ENCODE results near the gene FCHSD2.
"Not testable (repeated sequence)": the region's sequence is repeated elsewhere in the genome, so short reads cannot be mapped to it uniquely, and the experiment has no call there.

The FCHSD2 gene

GRCh38 chr11:73030130-73030529 lies 112.0 kb downstream of the FCHSD2 start:
- FAIRE-seq (no peak), DNase-seq (ENCODE audit: insufficient read length, low spot score) (no peak)
- TF ChIP-seq POLR2AphosphoS5 (IDR thresholded peaks at IDR 0.05; ENCODE audit: low read depth, low read length) (no peak), SPI1 (IDR thresholded peaks at IDR 0.05; ENCODE audit: low read depth, low read length) (no peak), PAX5 (IDR thresholded peaks at IDR 0.05; ENCODE audit: insufficient read depth, low read length, severe bottlenecking) (no peak), POLR2A (IDR thresholded peaks at IDR 0.05; ENCODE audit: low read depth, low read length) (no peak), TAF1 (IDR thresholded peaks at IDR 0.05; ENCODE audit: low read depth, low read length) (no peak), POU2F2 (IDR thresholded peaks at IDR 0.05; ENCODE audit: low read depth, low read length) (no peak)

DNA sequence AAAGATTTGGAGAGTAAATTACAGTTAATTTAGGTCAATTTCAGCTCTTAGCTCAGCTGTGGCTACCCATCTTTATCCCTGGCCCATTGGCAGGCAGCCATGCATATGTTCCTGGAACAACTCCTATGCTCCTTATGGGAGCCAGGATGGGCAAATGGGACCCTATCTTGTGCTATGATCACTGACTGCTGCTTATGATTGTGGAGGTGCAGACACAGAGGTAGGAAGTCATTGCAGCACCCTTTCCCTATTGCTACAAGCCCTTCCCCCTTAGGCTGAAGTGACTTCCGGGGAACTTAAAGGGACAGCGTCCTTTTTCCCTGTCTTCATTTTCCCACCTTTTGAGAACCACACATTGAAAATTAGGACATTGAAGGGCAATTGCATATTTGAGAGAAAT lies 112.7 kb downstream of the FCHSD2 start:
- DNase-seq (ENCODE audit: insufficient read length, low spot score) (no peak), FAIRE-seq (peak; percentile 38)
- TF ChIP-seq PAX5 (IDR thresholded peaks at IDR 0.05; ENCODE audit: insufficient read depth, low read length, severe bottlenecking), result no peak
- no peak for TF ChIP-seq POLR2AphosphoS5 (IDR thresholded peaks at IDR 0.05; ENCODE audit: low read depth, low read length)
- no peak for TF ChIP-seq SPI1 (IDR thresholded peaks at IDR 0.05; ENCODE audit: low read depth, low read length)
- no peak for TF ChIP-seq POU2F2 (IDR thresholded peaks at IDR 0.05; ENCODE audit: low read depth, low read length)
- TF ChIP-seq TAF1 (IDR thresholded peaks at IDR 0.05; ENCODE audit: low read depth, low read length), result no peak
- TF ChIP-seq POLR2A (IDR thresholded peaks at IDR 0.05; ENCODE audit: low read depth, low read length), result no peak

DNA sequence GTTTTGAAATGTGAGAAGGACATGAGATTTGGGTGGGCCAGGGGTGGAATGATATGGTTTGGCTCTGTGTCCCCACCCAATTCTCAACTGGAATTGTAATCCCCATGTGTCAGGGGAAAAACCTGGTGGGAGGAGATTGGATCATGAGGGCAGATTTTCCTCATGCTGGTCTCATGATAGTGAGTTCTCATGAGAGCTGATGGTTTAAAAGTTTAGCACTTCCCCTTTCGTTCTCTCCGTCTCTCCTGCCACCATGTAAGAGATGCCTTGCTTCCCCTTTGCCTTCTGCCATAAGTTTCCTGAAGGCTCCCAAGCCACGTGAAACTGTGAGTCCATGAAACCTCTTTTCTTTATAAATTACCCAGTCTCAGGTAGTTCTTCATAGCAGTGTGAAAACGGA lies 113.5 kb downstream of the FCHSD2 start:
- FAIRE-seq, result no peak
- TF ChIP-seq POU2F2 (IDR thresholded peaks at IDR 0.05; ENCODE audit: low read depth, low read length) (no peak), POLR2AphosphoS5 (IDR thresholded peaks at IDR 0.05; ENCODE audit: low read depth, low read length) (no peak), TAF1 (IDR thresholded peaks at IDR 0.05; ENCODE audit: low read depth, low read length) (no peak), POLR2A (IDR thresholded peaks at IDR 0.05; ENCODE audit: low read depth, low read length) (no peak), SPI1 (IDR thresholded peaks at IDR 0.05; ENCODE audit: low read depth, low read length) (peak; percentile 68), PAX5 (IDR thresholded peaks at IDR 0.05; ENCODE audit: insufficient read depth, low read length, severe bottlenecking) (no peak)
- no peak for DNase-seq (ENCODE audit: insufficient read length, low spot score)

GRCh38 chr11:73027840-73028239 lies 114.3 kb downstream of the FCHSD2 start:
- not testable (repeated sequence) for FAIRE-seq

GRCh38 chr11:73024639-73025038 lies 117.5 kb downstream of the FCHSD2 start:
- TF ChIP-seq TAF1 (IDR thresholded peaks at IDR 0.05; ENCODE audit: low read depth, low read length), result no peak
- TF ChIP-seq POU2F2 (IDR thresholded peaks at IDR 0.05; ENCODE audit: low read depth, low read length), result no peak
- no peak for TF ChIP-seq POLR2AphosphoS5 (IDR thresholded peaks at IDR 0.05; ENCODE audit: low read depth, low read length)
- FAIRE-seq, result no peak
- DNase-seq (ENCODE audit: insufficient read length, low spot score), result no peak

More at GRCh38 chr11:73027840-73028239, 114.3 kb downstream of the FCHSD2 start:
- not testable (repeated sequence) for DNase-seq (ENCODE audit: insufficient read length, low spot score)

DNA sequence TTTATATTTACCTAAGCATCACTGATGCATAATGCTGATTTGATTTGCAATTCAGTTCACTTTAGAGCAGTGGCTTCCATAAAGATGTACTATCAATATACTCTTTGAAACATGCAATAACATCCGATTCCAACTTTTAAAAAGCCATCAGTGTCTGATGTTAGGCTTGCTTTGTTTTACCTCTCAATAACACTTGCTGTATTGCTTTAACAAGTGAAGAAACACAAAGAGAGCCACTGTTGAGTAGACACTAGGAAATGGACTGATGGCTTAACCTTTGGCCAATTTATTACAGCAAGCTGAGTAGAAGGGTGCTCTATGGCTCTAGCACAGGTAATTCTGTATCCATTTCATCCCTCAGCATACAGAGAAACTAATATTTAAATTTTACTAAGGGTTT lies 122.1 kb downstream of the FCHSD2 start:
- TF ChIP-seq POLR2AphosphoS5 (IDR thresholded peaks at IDR 0.05; ENCODE audit: low read depth, low read length) (no peak), TAF1 (IDR thresholded peaks at IDR 0.05; ENCODE audit: low read depth, low read length) (no peak), SPI1 (IDR thresholded peaks at IDR 0.05; ENCODE audit: low read depth, low read length) (no peak), POU2F2 (IDR thresholded peaks at IDR 0.05; ENCODE audit: low read depth, low read length) (no peak), PAX5 (IDR thresholded peaks at IDR 0.05; ENCODE audit: insufficient read depth, low read length, severe bottlenecking) (no peak), POLR2A (IDR thresholded peaks at IDR 0.05; ENCODE audit: low read depth, low read length) (no peak)
- FAIRE-seq (no peak), DNase-seq (ENCODE audit: insufficient read length, low spot score) (no peak)

DNA sequence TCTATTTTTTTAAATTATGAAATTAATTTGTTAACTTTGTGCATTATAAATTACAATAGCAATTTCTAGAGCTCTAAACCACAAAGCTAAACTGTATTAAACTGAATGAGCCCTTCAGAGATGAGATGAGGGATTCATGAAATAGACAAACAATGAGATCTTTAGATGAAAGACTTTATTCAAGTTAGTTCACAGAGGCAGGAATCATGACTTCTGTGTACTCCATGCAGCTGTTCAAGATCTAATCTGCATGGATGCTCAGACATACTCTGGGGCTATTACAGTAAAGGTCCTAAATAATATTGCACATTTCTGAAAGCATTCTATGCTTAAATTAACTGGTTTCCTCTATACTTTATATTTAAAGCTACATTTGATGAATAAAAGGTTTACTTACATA lies 122.7 kb downstream of the FCHSD2 start:
- FAIRE-seq (peak; percentile 68), DNase-seq (ENCODE audit: insufficient read length, low spot score) (no peak)
- TF ChIP-seq POLR2A (IDR thresholded peaks at IDR 0.05; ENCODE audit: low read depth, low read length) (no peak), POLR2AphosphoS5 (IDR thresholded peaks at IDR 0.05; ENCODE audit: low read depth, low read length) (no peak), TAF1 (IDR thresholded peaks at IDR 0.05; ENCODE audit: low read depth, low read length) (no peak), PAX5 (IDR thresholded peaks at IDR 0.05; ENCODE audit: insufficient read depth, low read length, severe bottlenecking) (no peak), POU2F2 (IDR thresholded peaks at IDR 0.05; ENCODE audit: low read depth, low read length) (no peak), SPI1 (IDR thresholded peaks at IDR 0.05; ENCODE audit: low read depth, low read length) (no peak)

- DNase-seq (ENCODE audit: insufficient read length, low spot score) (no peak), FAIRE-seq (peak; percentile 76)
- TF ChIP-seq SPI1 (IDR thresholded peaks at IDR 0.05; ENCODE audit: low read depth, low read length), result no peak
- no peak for TF ChIP-seq POLR2A (IDR thresholded peaks at IDR 0.05; ENCODE audit: low read depth, low read length)
- TF ChIP-seq PAX5 (IDR thresholded peaks at IDR 0.05; ENCODE audit: insufficient read depth, low read length, severe bottlenecking), result no peak
- TF ChIP-seq POU2F2 (IDR thresholded peaks at IDR 0.05; ENCODE audit: low read depth, low read length), result no peak
- TF ChIP-seq POLR2AphosphoS5 (IDR thresholded peaks at IDR 0.05; ENCODE audit: low read depth, low read length), result no peak
- TF ChIP-seq TAF1 (IDR thresholded peaks at IDR 0.05; ENCODE audit: low read depth, low read length), result no peak
Observed at GRCh38 chr11:73018856-73019255, 123.3 kb downstream of the FCHSD2 start.

GRCh38 chr11:73017024-73017751 lies 124.9 kb downstream of the FCHSD2 start:
- no peak for DNase-seq (ENCODE audit: insufficient read length, low spot score)
- TF ChIP-seq POLR2AphosphoS5 (IDR thresholded peaks at IDR 0.05; ENCODE audit: low read depth, low read length) (no peak), TAF1 (IDR thresholded peaks at IDR 0.05; ENCODE audit: low read depth, low read length) (no peak), SPI1 (IDR thresholded peaks at IDR 0.05; ENCODE audit: low read depth, low read length) (no peak), POLR2A (IDR thresholded peaks at IDR 0.05; ENCODE audit: low read depth, low read length) (no peak), POU2F2 (IDR thresholded peaks at IDR 0.05; ENCODE audit: low read depth, low read length) (no peak), PAX5 (IDR thresholded peaks at IDR 0.05; ENCODE audit: insufficient read depth, low read length, severe bottlenecking) (no peak)
- peak; percentile 76 for FAIRE-seq

GRCh38 chr11:73013021-73013420 lies 129.1 kb downstream of the FCHSD2 start:
- TF ChIP-seq PAX5 (IDR thresholded peaks at IDR 0.05; ENCODE audit: insufficient read depth, low read length, severe bottlenecking) (no peak), TAF1 (IDR thresholded peaks at IDR 0.05; ENCODE audit: low read depth, low read length) (no peak), SPI1 (IDR thresholded peaks at IDR 0.05; ENCODE audit: low read depth, low read length) (no peak), POLR2A (IDR thresholded peaks at IDR 0.05; ENCODE audit: low read depth, low read length) (no peak), POLR2AphosphoS5 (IDR thresholded peaks at IDR 0.05; ENCODE audit: low read depth, low read length) (no peak), POU2F2 (IDR thresholded peaks at IDR 0.05; ENCODE audit: low read depth, low read length) (no peak)
- no peak for FAIRE-seq
- no peak for DNase-seq (ENCODE audit: insufficient read length, low spot score)

Measured in GM12891 (cell line).